Activated CD4-positive, alpha-beta T cell treated with anti-CD3 and anti-CD28 coated beads, Interleukin-2, amount 50 U/mL, for 16 hours (primary cell): Measurements from ENCODE around the gene CHMP1B.
"Not testable (repeated sequence)": the region's sequence is repeated elsewhere in the genome, so short reads cannot be mapped to it uniquely, and the experiment has no call there.

ENCODE experiments used
- DNase-seq: peaks from one replicate; pipeline ENCODE4 v3.0.0-alpha.2; 2020

Gene CHMP1B

GRCh38 chr18:11842562-11842961, 8.7 kb upstream of the CHMP1B start:
- no peak for DNase-seq

DNA sequence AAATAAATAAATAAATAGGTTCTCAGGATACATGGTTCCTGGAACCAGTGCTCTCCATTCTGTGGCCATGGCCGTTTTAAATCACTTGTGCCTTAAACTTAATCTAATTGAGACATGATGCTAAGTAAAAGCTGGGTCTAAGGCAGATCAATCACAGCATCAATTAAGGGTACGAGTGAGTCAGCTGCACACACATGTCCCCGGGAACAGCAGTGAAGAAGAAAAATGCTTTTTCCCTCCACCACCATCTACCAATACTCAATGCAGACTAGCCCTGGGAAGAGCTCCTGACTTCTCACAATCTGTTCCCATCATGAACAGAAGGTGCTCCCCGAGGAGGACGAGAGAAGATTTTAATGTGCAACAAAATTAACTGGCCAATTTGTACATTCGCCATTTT, 6.8 kb upstream of the CHMP1B start:
- no peak for DNase-seq

DNA sequence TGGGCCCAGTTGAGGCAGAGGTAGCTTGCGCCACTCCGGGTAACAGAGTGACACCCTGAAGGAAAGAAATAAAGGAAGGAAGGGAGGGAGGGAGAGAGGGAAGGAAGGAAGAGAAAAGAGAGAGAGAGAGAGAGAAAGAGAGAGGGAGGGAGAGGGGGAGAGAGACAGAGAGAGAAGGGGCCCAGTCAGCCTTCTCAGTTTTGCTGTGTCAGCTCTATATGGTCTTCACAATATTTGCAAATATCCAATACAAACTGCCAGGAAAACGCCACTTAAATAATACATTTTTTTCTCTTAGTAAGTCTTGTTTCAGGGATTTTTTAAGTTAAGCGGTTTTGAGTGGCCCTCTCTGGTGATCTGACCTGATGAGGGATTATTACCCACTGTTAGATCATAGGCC, 5.6 kb upstream of the CHMP1B start:
- no peak for DNase-seq

GRCh38 chr18:11847811-11848210, 3.4 kb upstream of the CHMP1B start:
- DNase-seq: no peak

- DNase-seq: no peak
These were observed 1.9 kb upstream of the CHMP1B start for GRCh38 chr18:11849279-11849678.

- DNase-seq: peak; percentile 43
These were observed 1.2 kb upstream of the CHMP1B start for GRCh38 chr18:11849841-11850634.

- no peak for DNase-seq
These were observed 430 bp upstream of the CHMP1B start for GRCh38 chr18:11850821-11851145.

GRCh38 chr18:11851806-11852337, 659 bp downstream of the CHMP1B start:
- peak; percentile 43 for DNase-seq

DNA sequence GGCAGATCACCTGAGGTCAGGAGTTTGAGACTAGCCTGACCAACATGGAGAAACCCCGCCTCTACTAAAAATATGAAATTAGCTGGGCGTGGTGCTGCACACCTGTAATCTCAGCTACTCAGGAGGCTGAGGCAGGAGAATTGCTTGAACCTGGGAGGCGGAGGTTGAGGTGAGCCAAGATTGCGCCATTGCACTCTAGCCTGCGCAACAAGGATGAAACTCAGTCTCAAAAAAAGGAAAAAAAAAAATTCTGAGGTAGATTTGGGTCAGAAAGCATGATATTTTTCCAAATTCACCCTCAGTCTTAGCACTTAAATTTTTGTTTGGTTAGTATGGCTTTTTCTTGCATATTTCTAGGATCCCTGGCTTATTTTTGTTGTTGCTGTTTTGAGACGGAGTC, 3.3 kb downstream of the CHMP1B start:
- DNase-seq: not testable (repeated sequence)

DNA sequence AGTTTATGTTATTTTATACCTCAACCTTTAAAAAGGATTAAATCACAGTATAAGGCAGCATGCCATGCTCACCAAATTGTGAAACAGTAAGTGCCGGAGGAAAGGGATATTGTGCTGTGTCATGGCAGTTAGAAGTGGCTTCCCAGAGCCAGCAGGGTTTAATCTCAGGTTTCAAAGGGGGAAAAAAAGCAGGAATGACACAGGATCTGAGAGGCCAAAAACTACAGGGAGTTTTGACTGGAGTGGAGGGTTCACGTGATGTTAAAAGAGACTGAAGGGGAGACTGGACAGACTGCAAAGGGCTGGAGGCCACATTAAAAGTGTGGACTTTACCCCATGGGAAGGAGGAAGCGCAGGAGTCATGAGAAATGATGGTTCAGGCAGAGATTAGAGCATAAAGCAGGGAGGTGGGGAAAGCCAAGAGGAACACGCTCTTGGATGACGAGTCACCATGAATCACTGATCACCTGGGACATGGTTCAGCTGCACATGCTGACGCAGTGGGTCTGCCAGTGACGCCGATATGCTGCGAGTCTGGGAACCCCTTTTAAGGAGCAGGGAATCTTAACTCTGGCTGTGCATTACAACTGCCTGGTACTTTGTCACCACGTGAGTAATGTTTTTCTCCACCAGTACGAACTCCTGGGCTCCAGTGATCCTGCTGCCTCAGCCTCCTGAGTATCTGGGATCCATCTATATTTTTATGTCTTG, 6.1 kb downstream of the CHMP1B start:
- no peak for DNase-seq

GRCh38 chr18:11859282-11859830, 8.1 kb downstream of the CHMP1B start:
- no peak for DNase-seq

DNA sequence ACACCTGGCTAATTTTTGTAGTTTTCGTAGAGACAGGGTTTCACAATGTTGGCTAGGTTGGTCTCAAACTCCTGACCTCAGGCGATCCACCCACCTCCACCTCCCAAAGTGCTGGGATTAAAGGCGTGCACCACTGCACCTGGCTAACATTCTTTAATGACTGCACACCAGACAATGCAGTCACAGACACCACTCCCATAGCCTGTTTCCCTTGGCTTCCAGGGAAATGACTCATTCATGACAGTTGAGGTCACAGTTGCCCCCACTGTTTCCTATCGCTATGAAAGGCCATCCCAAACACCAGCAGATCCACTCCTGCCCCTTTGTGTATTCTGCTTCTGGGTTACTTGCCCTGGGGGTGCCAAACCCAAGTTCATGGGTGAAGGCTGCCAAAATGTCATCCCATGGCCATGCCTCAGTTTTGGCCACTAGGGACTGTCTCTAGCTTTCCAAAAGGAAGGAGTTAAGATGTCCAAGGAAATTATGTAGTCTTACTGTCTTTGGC, 8.7 kb downstream of the CHMP1B start:
- DNase-seq: peak; percentile 21

DNA sequence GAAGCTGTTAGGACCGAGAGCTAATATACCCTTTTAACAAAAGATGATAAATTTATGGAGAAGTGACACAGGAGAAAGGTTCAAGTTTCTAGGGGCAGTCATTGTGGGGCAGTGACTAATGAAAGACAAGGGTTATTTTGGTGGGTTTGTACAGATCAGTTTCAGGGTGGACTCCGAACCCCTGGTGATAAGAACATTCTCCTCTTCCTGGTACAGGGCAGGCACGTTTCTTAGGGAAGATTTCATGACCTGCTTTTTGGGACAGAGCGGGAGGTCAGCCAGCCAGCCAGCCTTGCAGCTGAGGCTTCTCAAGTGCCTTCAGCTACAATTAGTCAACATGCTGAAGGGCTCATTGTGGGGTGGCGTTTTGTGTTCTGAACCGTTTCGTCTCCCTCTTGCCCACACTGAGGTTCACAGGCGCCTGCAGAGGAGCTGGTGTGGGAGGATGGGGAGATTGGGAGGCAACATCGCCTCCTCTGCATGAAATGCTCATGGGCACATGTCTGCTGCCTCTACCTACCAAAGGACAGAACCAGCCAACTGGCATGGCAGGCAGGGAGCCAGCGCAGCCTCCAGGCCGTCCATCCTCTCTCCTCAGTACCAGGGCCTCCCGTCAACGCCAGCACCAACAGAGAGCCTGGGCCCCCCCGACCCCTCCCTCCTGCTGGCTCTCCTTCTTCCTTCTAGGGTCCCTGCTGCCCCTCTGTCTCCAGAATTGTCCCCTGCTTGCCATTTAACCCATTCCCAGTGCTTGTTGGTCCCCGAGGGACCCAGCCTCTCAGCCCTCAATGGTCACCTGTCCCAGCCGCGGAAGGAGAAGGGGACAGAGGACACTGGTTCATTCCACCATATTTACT, 9.6 kb downstream of the CHMP1B start:
- DNase-seq: no peak

GRCh38 chr18:11861583-11862288, 10.5 kb downstream of the CHMP1B start:
- DNase-seq: no peak

- DNase-seq: no peak
These were observed 11.4 kb downstream of the CHMP1B start for GRCh38 chr18:11862468-11863137.

DNA sequence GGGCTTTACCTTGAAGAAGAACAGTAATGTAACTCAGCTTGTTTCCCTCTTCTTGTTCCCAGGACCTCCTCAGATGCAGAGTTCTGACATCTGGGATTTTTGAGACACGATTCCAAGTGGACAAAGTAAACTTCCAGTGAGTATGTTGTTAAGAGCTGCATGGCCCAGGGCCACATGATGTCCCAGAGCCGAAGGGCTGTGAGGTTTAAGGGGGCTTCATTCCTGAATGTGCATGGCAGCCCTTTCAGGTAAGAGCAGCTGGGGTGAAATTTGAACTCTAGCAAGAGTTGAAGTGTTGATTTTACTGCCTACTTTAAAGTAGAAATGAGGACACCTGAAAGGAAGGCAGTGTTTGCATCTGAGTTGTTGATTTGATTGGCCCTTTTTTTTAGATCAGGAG, 13.3 kb downstream of the CHMP1B start:
- no peak for DNase-seq

GRCh38 chr18:11865071-11865470, 13.9 kb downstream of the CHMP1B start:
- no peak for DNase-seq

DNA sequence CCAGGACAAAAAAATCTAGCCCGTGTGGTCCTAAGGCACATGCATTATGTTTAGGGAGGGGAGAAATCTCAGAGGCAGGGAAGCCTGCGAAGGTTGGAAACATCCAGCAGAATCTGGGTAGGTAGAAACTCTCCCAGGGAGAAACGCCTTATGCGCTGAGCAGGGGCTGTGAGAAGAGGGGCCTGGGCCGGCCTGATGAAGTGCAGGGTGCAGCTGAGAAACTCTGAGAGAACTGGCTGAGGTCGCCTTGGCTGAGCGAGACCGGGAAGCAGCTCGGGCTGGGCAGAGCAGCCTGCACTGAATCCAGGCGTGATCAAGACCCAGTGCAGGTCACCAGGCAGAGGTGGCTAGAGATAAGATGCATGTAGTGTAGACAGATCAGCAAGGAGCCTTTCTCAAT, 15.1 kb downstream of the CHMP1B start:
- no peak for DNase-seq

GRCh38 chr18:11866764-11867163, 15.6 kb downstream of the CHMP1B start:
- no peak for DNase-seq

DNA sequence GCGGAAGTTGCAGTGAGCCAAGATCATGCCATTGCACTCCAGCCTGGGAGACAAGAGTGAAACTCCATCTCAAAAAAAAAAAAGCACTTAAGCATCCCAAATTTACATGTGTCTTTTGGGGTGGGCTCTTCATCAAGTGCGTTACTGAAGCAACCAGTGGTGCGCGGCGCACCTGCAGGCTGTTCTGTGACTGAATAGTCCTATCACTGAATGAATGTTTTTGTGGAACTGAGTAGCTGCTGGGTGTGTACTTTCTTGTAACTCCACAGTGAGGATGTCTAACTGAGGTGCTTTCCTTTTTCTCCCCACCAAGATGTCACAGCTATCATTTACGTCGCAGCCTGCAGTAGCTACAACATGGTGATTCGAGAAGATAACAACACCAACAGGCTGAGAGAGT, 17.0 kb downstream of the CHMP1B start:
- DNase-seq: no peak

- peak; percentile 46 for DNase-seq
These were observed 20.3 kb downstream of the CHMP1B start for GRCh38 chr18:11871501-11871900.
